Lower leg skin (tissue), 3 donors: ENCODE results near the gene ZNF292.

Experiments used
- POLR2A ChIP-seq, 2 donors: fragments of 450-650 bp; IDR thresholded peaks; one replicate each; pipeline ENCODE4 v1.6.1; 2016 to 2017; ENCODE audit warnings: antibody characterized with exemption in 2 of 2, mild to moderate bottlenecking in 1 of 2, moderate library complexity in 1 of 2
- TF ChIP-seq, protein P1 (sequence below), 3 donors: fragments of 450-650 bp; IDR thresholded peaks; one replicate each; pipeline ENCODE4 v1.5.1; 2016; ENCODE audit warnings: antibody characterized with exemption in 3 of 3, mild to moderate bottlenecking in 3 of 3, moderate library complexity in 2 of 3

DNA sequence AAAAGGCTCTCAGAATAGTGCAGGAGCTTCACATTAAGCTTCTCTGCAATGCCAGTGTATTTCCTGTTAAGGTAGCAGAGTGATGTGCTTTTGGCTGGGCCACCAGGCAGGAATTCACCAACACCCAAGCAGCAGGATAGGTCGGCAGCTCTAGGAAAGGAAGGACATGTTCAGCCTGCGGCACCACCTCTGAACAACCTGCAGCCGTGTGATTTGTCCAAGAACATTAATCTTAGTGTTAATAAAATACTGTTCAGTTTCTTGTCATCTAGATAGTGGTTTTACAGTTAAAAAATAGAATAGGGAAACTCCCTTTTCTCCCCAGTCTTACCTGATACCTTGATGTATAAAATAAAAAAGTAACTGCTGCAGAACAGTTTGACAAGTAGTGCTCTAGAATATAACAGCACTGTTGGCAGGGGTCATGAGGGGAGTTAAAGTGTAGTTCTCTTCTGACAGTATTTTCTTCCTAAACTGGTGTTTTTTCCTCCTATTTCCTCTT, 18.8 kb downstream of the ZNF292 start:
- TF ChIP-seq POLR2A (IDR thresholded peaks at IDR 0.05): no peak
- TF ChIP-seq, protein P1, sequence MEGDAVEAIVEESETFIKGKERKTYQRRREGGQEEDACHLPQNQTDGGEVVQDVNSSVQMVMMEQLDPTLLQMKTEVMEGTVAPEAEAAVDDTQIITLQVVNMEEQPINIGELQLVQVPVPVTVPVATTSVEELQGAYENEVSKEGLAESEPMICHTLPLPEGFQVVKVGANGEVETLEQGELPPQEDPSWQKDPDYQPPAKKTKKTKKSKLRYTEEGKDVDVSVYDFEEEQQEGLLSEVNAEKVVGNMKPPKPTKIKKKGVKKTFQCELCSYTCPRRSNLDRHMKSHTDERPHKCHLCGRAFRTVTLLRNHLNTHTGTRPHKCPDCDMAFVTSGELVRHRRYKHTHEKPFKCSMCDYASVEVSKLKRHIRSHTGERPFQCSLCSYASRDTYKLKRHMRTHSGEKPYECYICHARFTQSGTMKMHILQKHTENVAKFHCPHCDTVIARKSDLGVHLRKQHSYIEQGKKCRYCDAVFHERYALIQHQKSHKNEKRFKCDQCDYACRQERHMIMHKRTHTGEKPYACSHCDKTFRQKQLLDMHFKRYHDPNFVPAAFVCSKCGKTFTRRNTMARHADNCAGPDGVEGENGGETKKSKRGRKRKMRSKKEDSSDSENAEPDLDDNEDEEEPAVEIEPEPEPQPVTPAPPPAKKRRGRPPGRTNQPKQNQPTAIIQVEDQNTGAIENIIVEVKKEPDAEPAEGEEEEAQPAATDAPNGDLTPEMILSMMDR (IDR thresholded peaks at IDR 0.05): no peak
